ENCODE data around the gene FBXO30.

FBXO30 gene

GRCh38 chr6:145783796-145784195 lies 30.8 kb downstream of the FBXO30 start:
- no peak overlapping the region for H2BK15ac ChIP-seq (ENCODE audit: low read depth, poor library complexity, severe bottlenecking)
- H3K4ac ChIP-seq (ENCODE audit: low read depth in 1 of 2, low read length in 2 of 2) = no peak overlapping the region
- H3K27ac ChIP-seq (ENCODE audit: low read length, poor library complexity, severe bottlenecking) = no peak overlapping the region
- H3K79me1 ChIP-seq (replicated peaks; ENCODE audit: low read length, poor library complexity, severe bottlenecking) = peaks cover 4% of the 10 kb centered on the region
- no peak overlapping the region for H3K23ac ChIP-seq (ENCODE audit: low read length in 2 of 2)
- H3K18ac ChIP-seq (ENCODE audit: low read depth in 1 of 2, low read length in 2 of 2) = no peak overlapping the region
- DNase-seq = no peak
- no peak overlapping the region for H3K14ac ChIP-seq (ENCODE audit: low read length in 2 of 2)
- H3K4me1 ChIP-seq (ENCODE audit: control insufficient read depth, insufficient read depth, low read depth, low read length) = no peaks in the 10 kb centered on the region
- no peak overlapping the region for H3K9ac ChIP-seq (ENCODE audit: low read length)
- H2BK5ac ChIP-seq (ENCODE audit: low read depth, low read length, poor library complexity, severe bottlenecking) = no peak overlapping the region
- 93% methylated on average over 3 of the region's 5 CpGs for WGBS
- H2BK120ac ChIP-seq (ENCODE audit: low read depth, low read length) = no peak overlapping the region
- H2AFZ ChIP-seq (ENCODE audit: low read depth, low read length) = no peak overlapping the region
- H4K91ac ChIP-seq (ENCODE audit: low read length) = no peak overlapping the region
- H3K9me3 ChIP-seq (ENCODE audit: control insufficient read depth, low read length) = peaks cover 3% of the 10 kb centered on the region
- H3K36me3 ChIP-seq (ENCODE audit: control insufficient read depth in 1 of 2, insufficient read depth in 2 of 2, low read depth in 1 of 2, low read length in 2 of 2) = peaks cover 10 to 18% of the 10 kb centered on the region in 2 experiments
- no peak overlapping the region for H2AK5ac ChIP-seq (ENCODE audit: low read length, severe bottlenecking)
- no peak overlapping the region for H3K4me2 ChIP-seq (ENCODE audit: low read length, poor library complexity, severe bottlenecking)
- H3K27me3 ChIP-seq (ENCODE audit: control insufficient read depth in 1 of 2, insufficient read depth in 1 of 2, low read length in 2 of 2) = no peaks in the 10 kb centered on the region
- no peak overlapping the region for H4K8ac ChIP-seq (ENCODE audit: low read length)
- H3K4me3 ChIP-seq (ENCODE audit: insufficient read depth in 1 of 2, low read depth in 1 of 2, low read length in 2 of 2) = no peak overlapping the region
- no peak overlapping the region for H2BK12ac ChIP-seq (ENCODE audit: low read length in 2 of 2)

- H3K14ac ChIP-seq (ENCODE audit: low read length in 2 of 2) = no peak overlapping the region
- H2BK120ac ChIP-seq (ENCODE audit: low read depth, low read length) = no peak overlapping the region
- H3K79me1 ChIP-seq (replicated peaks; ENCODE audit: low read length, poor library complexity, severe bottlenecking) = no peaks in the 10 kb centered on the region
- no peak overlapping the region for H2BK15ac ChIP-seq (ENCODE audit: low read depth, poor library complexity, severe bottlenecking)
- H3K4me3 ChIP-seq (ENCODE audit: insufficient read depth in 1 of 2, low read depth in 1 of 2, low read length in 2 of 2) = no peak overlapping the region
- H2AFZ ChIP-seq (ENCODE audit: low read depth, low read length) = no peak overlapping the region
- H3K27me3 ChIP-seq (ENCODE audit: control insufficient read depth in 1 of 2, insufficient read depth in 1 of 2, low read length in 2 of 2) = no peaks in the 10 kb centered on the region
- no peak for DNase-seq
- no peak overlapping the region for H3K4me2 ChIP-seq (ENCODE audit: low read length, poor library complexity, severe bottlenecking)
- WGBS = no CpG with 5 or more reads among the region's 1 CpG
- H2AK5ac ChIP-seq (ENCODE audit: low read length, severe bottlenecking) = no peak overlapping the region
- H2BK5ac ChIP-seq (ENCODE audit: low read depth, low read length, poor library complexity, severe bottlenecking) = no peak overlapping the region
- no peak overlapping the region for H2BK12ac ChIP-seq (ENCODE audit: low read length in 2 of 2)
- no peak overlapping the region for H4K8ac ChIP-seq (ENCODE audit: low read length)
- no peak overlapping the region for H3K23ac ChIP-seq (ENCODE audit: low read length in 2 of 2)
- H3K4ac ChIP-seq (ENCODE audit: low read depth in 1 of 2, low read length in 2 of 2) = no peak overlapping the region
- no peak overlapping the region for H4K91ac ChIP-seq (ENCODE audit: low read length)
- H3K4me1 ChIP-seq (ENCODE audit: control insufficient read depth, insufficient read depth, low read depth, low read length) = no peaks in the 10 kb centered on the region
- H3K36me3 ChIP-seq (ENCODE audit: control insufficient read depth in 1 of 2, insufficient read depth in 2 of 2, low read depth in 1 of 2, low read length in 2 of 2) = no peaks in the 10 kb centered on the region
- no peak overlapping the region for H3K27ac ChIP-seq (ENCODE audit: low read length, poor library complexity, severe bottlenecking)
- H3K9me3 ChIP-seq (ENCODE audit: control insufficient read depth, low read length) = no peaks in the 10 kb centered on the region
- H3K9ac ChIP-seq (ENCODE audit: low read length) = no peak overlapping the region
- no peak overlapping the region for H3K18ac ChIP-seq (ENCODE audit: low read depth in 1 of 2, low read length in 2 of 2)
Observed at GRCh38 chr6:145772846-145773245, 41.7 kb downstream of the FBXO30 start.

GRCh38 chr6:145765449-145765848 lies 49.1 kb downstream of the FBXO30 start:
- no peak overlapping the region for H2BK12ac ChIP-seq (ENCODE audit: low read length in 2 of 2)
- no peaks in the 10 kb centered on the region for H3K36me3 ChIP-seq (ENCODE audit: control insufficient read depth in 1 of 2, insufficient read depth in 2 of 2, low read depth in 1 of 2, low read length in 2 of 2)
- no peak overlapping the region for H3K14ac ChIP-seq (ENCODE audit: low read length in 2 of 2)
- no peaks in the 10 kb centered on the region for H3K4me1 ChIP-seq (ENCODE audit: control insufficient read depth, insufficient read depth, low read depth, low read length)
- H3K9me3 ChIP-seq (ENCODE audit: control insufficient read depth, low read length) = no peaks in the 10 kb centered on the region
- no peak overlapping the region for H4K91ac ChIP-seq (ENCODE audit: low read length)
- H3K4me2 ChIP-seq (ENCODE audit: low read length, poor library complexity, severe bottlenecking) = no peak overlapping the region
- H2BK5ac ChIP-seq (ENCODE audit: low read depth, low read length, poor library complexity, severe bottlenecking) = no peak overlapping the region
- H2BK15ac ChIP-seq (ENCODE audit: low read depth, poor library complexity, severe bottlenecking) = no peak overlapping the region
- H4K8ac ChIP-seq (ENCODE audit: low read length) = no peak overlapping the region
- no peak overlapping the region for H3K18ac ChIP-seq (ENCODE audit: low read depth in 1 of 2, low read length in 2 of 2)
- H2AFZ ChIP-seq (ENCODE audit: low read depth, low read length) = no peak overlapping the region
- no peaks in the 10 kb centered on the region for H3K27me3 ChIP-seq (ENCODE audit: control insufficient read depth in 1 of 2, insufficient read depth in 1 of 2, low read length in 2 of 2)
- H2AK5ac ChIP-seq (ENCODE audit: low read length, severe bottlenecking) = no peak overlapping the region
- H3K79me1 ChIP-seq (replicated peaks; ENCODE audit: low read length, poor library complexity, severe bottlenecking) = no peaks in the 10 kb centered on the region
- no peak overlapping the region for H3K23ac ChIP-seq (ENCODE audit: low read length in 2 of 2)
- no peak overlapping the region for H3K9ac ChIP-seq (ENCODE audit: low read length)
- no peak overlapping the region for H2BK120ac ChIP-seq (ENCODE audit: low read depth, low read length)
- H3K4ac ChIP-seq (ENCODE audit: low read depth in 1 of 2, low read length in 2 of 2) = no peak overlapping the region
- no peak overlapping the region for H3K27ac ChIP-seq (ENCODE audit: low read length, poor library complexity, severe bottlenecking)
- no peak for DNase-seq
- H3K4me3 ChIP-seq (ENCODE audit: insufficient read depth in 1 of 2, low read depth in 1 of 2, low read length in 2 of 2) = no peak overlapping the region

DNA sequence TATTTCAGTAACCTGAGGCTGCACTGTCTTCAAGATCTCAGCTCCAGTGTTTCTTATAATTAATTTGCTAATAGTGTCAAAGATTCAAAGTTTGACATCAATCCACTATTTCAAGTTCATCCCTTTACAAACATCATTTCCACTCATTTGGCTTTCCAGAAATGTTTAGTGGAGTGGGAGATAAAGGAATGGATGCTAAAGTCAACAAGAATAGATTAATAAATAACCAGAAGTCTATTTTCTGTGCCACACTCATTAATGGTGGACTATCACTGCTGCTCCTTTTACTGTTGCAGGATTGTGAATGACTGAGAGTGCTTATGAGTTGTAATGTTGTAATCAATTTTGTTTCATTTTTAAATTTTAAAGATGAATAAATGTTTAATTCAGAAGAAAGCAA lies 50.9 kb downstream of the FBXO30 start:
- Histone ChIP-seq H3K18ac (ENCODE audit: low read depth in 1 of 2, low read length in 2 of 2) (no peak overlapping the region), H3K27ac (ENCODE audit: low read length, poor library complexity, severe bottlenecking) (no peak overlapping the region), H3K4me2 (ENCODE audit: low read length, poor library complexity, severe bottlenecking) (no peak overlapping the region)

More for the DNA sequence above, 50.9 kb downstream of the FBXO30 start:
- H2BK15ac ChIP-seq (ENCODE audit: low read depth, poor library complexity, severe bottlenecking) = no peak overlapping the region
- H3K23ac ChIP-seq (ENCODE audit: low read length in 2 of 2) = no peak overlapping the region
- H3K4ac ChIP-seq (ENCODE audit: low read depth in 1 of 2, low read length in 2 of 2) = no peak overlapping the region
- DNase-seq = no peak
- no peaks in the 10 kb centered on the region for H3K27me3 ChIP-seq (ENCODE audit: control insufficient read depth in 1 of 2, insufficient read depth in 1 of 2, low read length in 2 of 2)
- no peak overlapping the region for H4K91ac ChIP-seq (ENCODE audit: low read length)
- H3K4me3 ChIP-seq (ENCODE audit: insufficient read depth in 1 of 2, low read depth in 1 of 2, low read length in 2 of 2) = no peak overlapping the region
- H4K8ac ChIP-seq (ENCODE audit: low read length) = no peak overlapping the region
- H2BK120ac ChIP-seq (ENCODE audit: low read depth, low read length) = no peak overlapping the region
- H3K4me1 ChIP-seq (ENCODE audit: control insufficient read depth, insufficient read depth, low read depth, low read length) = no peaks in the 10 kb centered on the region
- no peak overlapping the region for H3K14ac ChIP-seq (ENCODE audit: low read length in 2 of 2)
- no peak overlapping the region for H2BK12ac ChIP-seq (ENCODE audit: low read length in 2 of 2)
- H2AK5ac ChIP-seq (ENCODE audit: low read length, severe bottlenecking) = no peak overlapping the region
- no peak overlapping the region for H2AFZ ChIP-seq (ENCODE audit: low read depth, low read length)
- no peaks in the 10 kb centered on the region for H3K79me1 ChIP-seq (replicated peaks; ENCODE audit: low read length, poor library complexity, severe bottlenecking)
- no peak overlapping the region for H2BK5ac ChIP-seq (ENCODE audit: low read depth, low read length, poor library complexity, severe bottlenecking)
- no peak overlapping the region for H3K9ac ChIP-seq (ENCODE audit: low read length)
- H3K36me3 ChIP-seq (ENCODE audit: control insufficient read depth in 1 of 2, insufficient read depth in 2 of 2, low read depth in 1 of 2, low read length in 2 of 2) = no peaks in the 10 kb centered on the region
- no peaks in the 10 kb centered on the region for H3K9me3 ChIP-seq (ENCODE audit: control insufficient read depth, low read length)

Measured in mesenchymal stem cell (in vitro differentiated cells and primary cell).